Activated naive CD4-positive, alpha-beta T cell treated with Interleukin-2 at 50 U/mL for 16 hours (primary cell): ENCODE measurements around the gene TBL3.
"Not testable (repeated sequence)": the region's sequence is repeated elsewhere in the genome, so short reads cannot be mapped to it uniquely, and the experiment has no call there.

Source experiments
- DNase-seq: peaks from one replicate; pipeline ENCODE4 v3.0.0-alpha.2; 2020

Gene TBL3

DNA sequence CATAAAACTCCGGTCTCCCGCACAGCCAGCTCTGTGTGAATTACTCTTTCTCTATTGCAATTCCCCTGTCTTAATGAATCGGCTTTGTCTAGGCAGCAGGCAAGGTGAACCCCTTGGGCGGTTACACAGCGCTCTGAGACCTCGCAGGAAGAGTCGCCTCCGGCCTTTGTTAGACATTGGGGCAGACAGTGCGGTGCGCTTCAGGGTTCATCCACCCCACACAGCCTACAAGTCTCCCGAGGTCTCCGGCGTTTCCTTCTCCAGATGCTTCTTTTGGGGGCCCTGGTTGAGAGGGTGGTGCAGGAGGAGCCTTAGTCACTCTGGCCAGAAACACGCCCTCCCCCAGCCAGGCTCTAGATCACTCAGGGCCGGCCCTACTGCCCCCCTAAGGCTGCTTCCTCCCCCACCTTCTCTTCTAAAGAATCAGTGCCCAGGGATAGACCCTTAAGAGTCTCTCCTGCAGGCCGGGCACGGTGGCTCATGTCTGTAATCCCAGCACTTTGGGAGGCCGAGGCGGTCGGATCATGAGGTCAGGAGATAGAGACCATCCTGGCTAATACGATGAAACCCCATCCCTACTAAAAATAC lies 27.1 kb upstream of the TBL3 start:
- DNase-seq, result no peak

GRCh38 chr16:1945559-1946391 lies 26.1 kb upstream of the TBL3 start:
- no peak for DNase-seq

- no peak for DNase-seq
Observed at GRCh38 chr16:1946495-1947368, 25.1 kb upstream of the TBL3 start.

DNA sequence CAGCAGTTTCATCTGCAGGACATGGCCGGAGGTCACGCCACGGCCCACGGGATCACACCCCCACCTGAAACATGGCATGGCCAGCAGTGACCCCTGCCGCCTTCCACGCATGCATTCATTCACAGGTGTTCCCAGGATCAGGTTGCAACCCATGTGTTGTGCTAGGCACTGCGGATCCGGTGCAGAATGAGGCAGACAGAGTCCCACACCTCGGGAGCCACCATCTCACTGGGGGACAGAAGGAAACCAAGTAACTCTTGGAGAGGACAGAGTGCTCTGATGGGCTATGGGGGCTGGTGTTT lies 24.5 kb upstream of the TBL3 start:
- no peak for DNase-seq

DNA sequence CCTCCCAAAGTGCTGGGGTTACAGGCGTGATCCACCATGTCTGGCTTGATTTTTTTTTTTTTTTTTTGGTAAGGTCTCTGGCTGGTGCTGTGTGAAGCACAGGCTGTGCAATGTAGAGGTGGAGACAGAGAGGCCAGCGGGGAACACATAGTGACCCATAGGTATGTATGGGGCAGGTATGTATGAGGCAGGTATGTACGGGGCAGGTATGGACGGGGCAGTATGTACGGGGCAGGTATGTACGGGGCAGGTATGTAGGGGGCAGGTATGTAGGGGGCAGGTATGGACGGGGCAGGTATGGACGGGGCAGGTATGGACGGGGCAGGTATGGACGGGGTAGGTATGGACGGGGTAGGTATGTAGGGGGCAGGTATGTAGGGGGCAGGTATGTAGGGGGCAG lies 22.3 kb upstream of the TBL3 start:
- no peak for DNase-seq

DNA sequence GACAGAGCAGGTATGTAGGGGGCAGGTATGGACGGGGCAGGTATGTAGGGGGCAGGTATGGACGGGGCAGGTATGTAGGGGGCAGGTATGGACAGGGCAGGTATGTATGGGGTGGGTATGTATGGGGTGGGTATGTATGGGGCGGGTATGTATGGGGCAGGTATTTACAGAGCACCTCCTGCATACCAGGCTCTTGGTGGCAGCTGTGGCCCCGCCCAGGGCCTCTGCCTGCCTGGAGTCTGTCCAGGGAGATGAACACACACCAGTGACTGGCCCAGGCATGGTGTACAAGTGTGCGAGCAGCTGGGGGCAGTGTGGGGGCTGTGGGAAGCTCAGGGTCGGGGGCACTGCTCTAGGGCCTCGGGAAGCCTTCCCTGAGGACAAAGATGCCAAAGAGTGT lies 21.8 kb upstream of the TBL3 start:
- DNase-seq, result no peak

- DNase-seq, result no peak
Observed at GRCh38 chr16:1950559-1950958, 21.3 kb upstream of the TBL3 start.

- DNase-seq, result no peak
Observed at GRCh38 chr16:1953734-1954133, 18.1 kb upstream of the TBL3 start.

GRCh38 chr16:1957434-1958142 lies 14.3 kb upstream of the TBL3 start:
- DNase-seq, result not testable (repeated sequence)

GRCh38 chr16:1958143-1958491 lies 13.7 kb upstream of the TBL3 start:
- DNase-seq, result not testable (repeated sequence)

DNA sequence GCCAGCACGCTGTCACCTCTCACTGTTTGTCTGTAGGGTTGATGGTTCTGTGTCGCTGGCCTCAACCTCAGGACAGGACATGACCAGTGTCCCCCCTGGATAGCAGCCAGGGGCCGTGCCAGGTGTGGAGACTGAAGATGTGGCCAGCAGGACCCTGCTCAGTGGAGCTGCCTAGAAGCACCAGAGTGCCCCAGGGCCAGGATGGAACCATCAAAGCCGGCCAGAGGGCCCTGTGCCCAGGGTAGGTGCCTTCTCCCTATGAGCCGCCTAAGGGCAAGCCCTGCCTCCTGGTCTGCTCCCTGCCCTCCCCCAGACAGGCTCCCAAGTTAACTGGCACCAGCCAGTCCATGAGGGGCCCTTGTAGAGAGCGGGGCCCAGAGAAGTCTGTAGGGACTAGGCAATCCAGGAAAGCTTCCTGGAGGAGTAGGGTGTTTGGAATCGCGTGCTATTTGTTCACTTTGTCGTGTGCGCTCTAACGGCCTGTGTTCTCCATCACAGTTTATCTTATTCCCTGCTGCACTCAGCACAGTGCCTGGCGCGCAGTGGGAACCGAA lies 13.1 kb upstream of the TBL3 start:
- DNase-seq, result no peak

- peak; percentile 93 for DNase-seq
Observed at GRCh38 chr16:1959269-1960039, 12.4 kb upstream of the TBL3 start, which contains the start of gene NDUFB10. Gene NDUFB10 (plus strand): TSS chr16:1959538. CDS start chr16:1959625, 87 bp downstream.

DNA sequence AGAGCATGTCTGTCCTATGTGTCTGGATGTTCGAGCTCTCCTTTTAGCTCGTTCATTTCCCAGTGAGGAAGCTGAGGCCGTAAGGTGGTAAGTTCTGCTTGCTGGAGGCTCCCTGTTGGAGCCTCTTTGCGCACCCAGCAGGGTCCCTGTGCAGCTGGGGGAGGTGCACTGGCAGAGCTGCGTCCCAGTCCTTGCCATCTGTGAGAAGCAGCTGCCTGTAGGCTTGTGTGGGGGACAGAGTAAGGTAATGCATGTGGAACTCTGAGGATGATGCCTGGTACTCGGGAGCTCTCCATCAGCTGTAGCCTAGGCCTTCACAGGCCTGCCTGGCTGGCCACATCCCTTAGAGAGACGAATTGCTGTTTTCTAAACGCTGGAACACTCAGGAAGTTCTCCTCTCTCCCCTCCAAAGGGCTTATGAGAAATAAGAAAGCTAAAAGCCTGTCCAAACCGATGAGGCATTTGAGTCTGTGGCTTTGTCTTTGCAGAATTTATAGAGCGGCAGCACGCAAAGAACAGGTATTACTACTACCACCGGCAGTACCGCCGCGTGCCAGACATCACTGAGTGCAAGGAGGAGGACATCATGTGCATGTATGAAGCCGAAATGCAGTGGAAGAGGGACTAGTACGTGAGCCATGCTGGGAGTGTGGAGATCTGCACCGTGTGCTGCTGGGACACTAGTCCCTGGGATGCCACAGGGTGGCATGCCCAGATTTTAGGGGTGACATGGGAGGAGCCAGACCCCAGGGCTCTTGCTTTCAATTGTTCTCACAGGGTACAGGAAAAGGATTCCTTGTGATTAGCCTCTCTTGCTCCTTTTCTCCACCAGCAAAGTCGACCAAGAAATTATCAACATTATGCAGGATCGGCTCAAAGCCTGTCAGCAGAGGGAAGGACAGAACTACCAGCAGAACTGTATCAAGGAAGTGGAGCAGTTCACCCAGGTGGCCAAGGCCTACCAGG lies 10.9 kb upstream of the TBL3 start:
- peak; percentile 59 for DNase-seq

DNA sequence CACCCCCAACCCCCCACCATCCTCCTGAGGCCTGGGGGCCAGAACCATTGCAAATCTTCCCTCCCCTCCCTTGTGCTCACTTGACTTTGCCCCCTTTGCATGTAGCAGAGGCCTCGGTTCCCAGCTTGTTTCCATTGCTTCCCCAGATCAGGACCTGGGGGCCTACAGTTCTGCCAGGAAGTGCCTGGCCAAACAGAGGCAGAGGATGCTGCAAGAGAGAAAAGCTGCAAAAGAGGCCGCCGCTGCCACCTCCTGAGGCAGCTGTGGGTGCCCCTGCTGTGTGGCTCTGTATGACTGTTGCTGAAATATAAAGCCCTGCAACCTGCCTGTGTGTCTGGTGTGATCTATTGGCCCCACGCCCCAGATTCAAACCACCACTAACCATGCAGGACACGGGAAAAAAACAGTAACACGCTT lies 10.2 kb upstream of the TBL3 start:
- DNase-seq, result peak; percentile 25

GRCh38 chr16:1962161-1963153 lies 9.4 kb upstream of the TBL3 start:
- not testable (repeated sequence) for DNase-seq

DNA sequence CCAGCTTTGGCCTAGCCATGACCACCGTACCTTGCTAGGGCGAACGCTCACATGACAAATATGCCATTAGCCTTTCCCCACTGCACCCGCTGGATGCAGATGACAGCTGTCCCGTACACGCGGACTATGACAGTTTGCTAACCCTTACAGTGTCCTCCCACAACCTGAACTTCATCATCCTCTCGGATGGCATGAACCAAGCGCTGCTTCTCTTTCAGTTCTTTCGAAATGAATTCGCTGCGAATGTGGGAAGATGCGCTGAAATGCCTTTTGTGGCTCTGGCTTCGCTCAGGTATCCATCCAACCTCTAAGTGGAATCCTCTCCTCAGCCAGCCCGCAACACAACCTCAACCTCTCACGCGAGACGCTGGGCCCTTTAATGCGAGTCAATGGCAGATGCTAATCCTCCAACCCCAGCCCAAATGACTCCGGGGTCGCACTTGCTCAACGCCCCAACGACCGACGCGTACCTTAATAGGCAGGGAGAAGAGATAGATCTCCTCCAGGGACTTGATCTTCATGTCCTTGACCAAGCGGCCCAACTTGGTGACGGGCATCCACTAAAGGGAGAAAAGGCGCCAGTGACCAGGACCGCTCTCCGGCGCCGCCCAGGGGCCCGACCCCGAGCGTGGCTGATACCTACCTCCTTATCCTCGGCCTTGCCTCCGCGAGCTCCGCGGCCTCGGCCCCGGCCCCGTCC lies 7.9 kb upstream of the TBL3 start:
- peak; percentile 45 for DNase-seq

DNA sequence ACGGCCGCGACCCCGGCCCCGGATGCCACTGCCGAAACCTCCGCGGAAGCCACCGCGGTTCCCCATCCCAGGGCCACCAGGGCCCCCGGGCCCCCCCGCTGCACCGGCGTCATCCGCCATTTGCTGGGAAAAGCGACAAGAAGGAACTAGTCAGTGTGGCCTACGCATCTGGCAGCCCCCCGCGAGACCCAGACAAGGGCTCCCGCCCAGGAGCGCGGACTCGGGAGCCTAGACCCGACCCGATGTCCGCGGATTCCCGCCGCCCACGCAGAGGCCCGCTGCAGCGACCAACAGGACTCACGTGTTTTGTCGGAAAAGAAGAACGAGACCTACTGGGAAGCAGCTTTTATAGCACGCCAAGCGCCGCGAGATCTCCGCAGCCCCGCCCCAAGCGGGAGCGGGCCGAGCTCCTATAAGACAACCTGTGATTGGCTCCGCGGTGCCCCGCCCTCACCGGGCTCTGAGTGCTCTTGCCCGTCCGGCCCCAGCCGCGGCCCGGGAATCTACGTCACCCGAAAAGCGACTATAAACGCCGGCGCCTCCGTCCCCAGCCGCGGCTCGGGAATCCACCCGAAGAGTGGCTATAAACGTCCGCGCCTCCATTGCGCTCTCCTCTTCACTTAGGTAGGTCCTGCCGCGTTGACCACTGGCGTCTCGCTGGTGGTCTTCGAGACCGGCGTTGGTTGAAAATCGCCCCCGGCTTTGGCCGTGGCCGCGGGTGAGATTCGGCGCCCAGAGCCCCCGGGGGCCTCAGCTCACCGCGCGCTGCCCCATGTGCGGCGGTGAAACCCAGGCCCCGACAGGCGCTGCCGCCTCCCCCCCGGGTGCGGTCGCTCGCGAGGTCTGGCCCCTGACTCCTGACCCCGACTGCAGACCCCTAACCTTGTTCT lies 7.1 kb upstream of the TBL3 start, which contains the start of gene RPS2:
TSS of gene RPS2 (minus strand) at position 321 of the 890 bp plus-strand sequence. CDS start at position 120, 201 bp downstream.
- peak; percentile 99 for DNase-seq
